ENCODE measurements around the gene CABLES1.

- TF ChIP-seq CTCF (IDR thresholded peaks at IDR 0.05; ENCODE audit: low read length) = peak; percentile 89
- TF ChIP-seq EZH2 (IDR thresholded peaks at IDR 0.05; ENCODE audit: borderline replicate concordance, low read length) = no peak
These were observed 3.5 kb upstream of the CABLES1 start for GRCh38 chr18:23131693-23132319.

Data from OCI-LY1 (cell line).